ENCODE measurements around the gene DNAJB7. TPM values are rescaled to one million over a fixed set of nuclear protein-coding genes. Genes with fewer than 3 reads are reported as not detected.
"Not testable (repeated sequence)": the region's sequence is repeated elsewhere in the genome, so short reads cannot be mapped to it uniquely, and the experiment has no call there.

Gene DNAJB7
- not detected for total RNA-seq

GRCh38 chr22:40862013-40862412 is at the start of gene DNAJB7:
TSS of gene DNAJB7 (minus strand) at chr22:40862113. CDS start at chr22:40861994, 119 bp downstream.
- Mint-ChIP-seq H3K4me3 (no peak within 1 kb of the TSS), H3K27me3 (no peaks in the 10 kb centered on the region), H3K27ac (peak within 1 kb of the TSS in 1 of 2 donors; percentile 6), H3K36me3 (peaks cover 9% of the 10 kb centered on the region), H3K9me3 (no peaks in the 10 kb centered on the region), H3K4me1 (ENCODE audit: low read depth in 2 of 2) (peaks cover 0 to 10% of the 10 kb centered on the region in 2 donors)
- no peak for DNase-seq (ENCODE audit: low spot score)
- ATAC-seq, result no peak

GRCh38 chr22:40908895-40909294 is 47.0 kb upstream of the DNAJB7 start:
- H3K27me3 Mint-ChIP-seq, result no peaks in the 10 kb centered on the region
- H3K4me3 Mint-ChIP-seq, result no peak overlapping the region
- ATAC-seq (no peak), DNase-seq (ENCODE audit: low spot score) (no peak)
- H3K9me3 Mint-ChIP-seq, result no peaks in the 10 kb centered on the region
- peaks cover 4% of the 10 kb centered on the region for H3K36me3 Mint-ChIP-seq
- no peaks in the 10 kb centered on the region for H3K4me1 Mint-ChIP-seq (ENCODE audit: low read depth in 2 of 2)
- no peak overlapping the region for H3K27ac Mint-ChIP-seq

DNA sequence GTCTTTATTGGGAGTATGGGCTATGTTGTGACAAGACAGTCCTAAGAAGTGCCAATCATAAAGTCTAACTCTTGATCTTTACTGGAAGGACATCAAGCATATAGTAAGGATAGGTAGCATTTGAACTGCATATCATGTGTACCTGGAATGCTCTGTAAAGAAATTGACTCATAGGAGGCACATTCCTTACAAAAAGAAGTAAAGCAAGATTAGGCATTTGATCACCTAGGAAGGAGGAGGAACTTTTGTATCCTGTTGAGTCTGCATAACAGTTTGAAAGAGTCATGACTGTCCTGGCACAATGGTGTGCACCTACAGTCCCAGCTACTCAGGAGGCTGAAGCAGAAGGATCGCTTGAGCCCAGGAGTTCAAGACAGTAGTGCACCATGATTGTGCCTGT is 42.2 kb upstream of the DNAJB7 start:
- ATAC-seq (no peak), DNase-seq (ENCODE audit: low spot score) (no peak)
- no peaks in the 10 kb centered on the region for H3K9me3 Mint-ChIP-seq
- no peaks in the 10 kb centered on the region for H3K27me3 Mint-ChIP-seq
- H3K4me1 Mint-ChIP-seq (ENCODE audit: low read depth in 2 of 2), result peaks cover 2% of the 10 kb centered on the region in 2 donors
- no peak overlapping the region for H3K27ac Mint-ChIP-seq
- H3K4me3 Mint-ChIP-seq, result no peak overlapping the region
- H3K36me3 Mint-ChIP-seq, result peaks cover 4% of the 10 kb centered on the region

DNA sequence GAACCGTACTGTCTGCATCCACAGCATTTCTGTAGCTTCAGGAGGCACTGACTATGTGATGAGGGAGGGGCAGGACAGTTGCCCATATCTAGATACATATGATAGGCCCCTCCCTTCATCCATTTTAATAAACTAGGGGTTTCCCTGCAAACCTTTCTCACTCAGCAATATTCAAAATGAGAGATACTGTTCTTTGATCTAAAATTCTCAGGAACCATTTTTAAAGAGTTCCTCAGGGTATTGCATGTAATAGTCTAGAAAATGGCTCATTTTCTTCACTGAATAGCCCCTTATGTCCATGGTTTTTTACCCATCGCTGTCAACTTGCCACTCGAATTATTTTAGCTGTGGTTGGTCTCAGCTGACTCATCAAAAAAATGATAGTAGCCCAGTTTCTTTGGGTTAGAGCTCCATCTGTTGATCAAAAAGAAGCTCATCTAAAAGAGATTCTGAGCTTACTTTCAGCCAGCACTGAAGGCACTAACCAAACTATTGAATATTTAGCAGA is 37.0 kb upstream of the DNAJB7 start:
- no peak for DNase-seq (ENCODE audit: low spot score)
- H3K27ac Mint-ChIP-seq, result peak overlapping the region in 1 of 2 donors; percentile 53

DNA sequence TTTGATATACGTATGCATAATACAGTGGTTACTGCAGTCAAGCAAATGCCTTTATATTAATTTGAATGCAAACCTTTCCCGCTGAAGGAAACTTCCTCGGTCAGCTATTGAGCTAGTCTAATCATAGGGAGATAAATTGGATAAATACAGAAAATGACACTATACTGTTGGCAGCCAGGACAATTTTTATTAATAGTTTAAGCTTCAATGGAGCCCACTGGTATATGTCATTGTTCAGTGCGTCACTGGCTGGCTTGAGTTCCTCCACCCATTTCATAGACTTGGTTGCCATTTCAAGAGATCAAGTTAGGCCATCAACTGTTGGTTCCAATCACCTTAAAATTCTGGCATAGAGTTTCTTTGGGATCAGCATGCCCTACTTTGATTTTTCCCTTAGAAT is 32.5 kb upstream of the DNAJB7 start:
- H3K36me3 Mint-ChIP-seq, result no peaks in the 10 kb centered on the region
- ATAC-seq (no peak), DNase-seq (ENCODE audit: low spot score) (no peak)
- no peak overlapping the region for H3K4me3 Mint-ChIP-seq
- H3K27me3 Mint-ChIP-seq, result no peaks in the 10 kb centered on the region
- H3K9me3 Mint-ChIP-seq, result no peaks in the 10 kb centered on the region
- no peak overlapping the region for H3K27ac Mint-ChIP-seq
- H3K4me1 Mint-ChIP-seq (ENCODE audit: low read depth in 2 of 2), result peaks cover 4 to 6% of the 10 kb centered on the region in 2 donors

More for the DNA sequence above, 37.0 kb upstream of the DNAJB7 start:
- H3K27me3 Mint-ChIP-seq, result no peaks in the 10 kb centered on the region
- no peaks in the 10 kb centered on the region for H3K9me3 Mint-ChIP-seq
- H3K4me1 Mint-ChIP-seq (ENCODE audit: low read depth in 2 of 2), result peaks cover 4 to 6% of the 10 kb centered on the region in 2 donors
- H3K36me3 Mint-ChIP-seq, result no peaks in the 10 kb centered on the region
- ATAC-seq, result peak in 1 of 2 donors; percentile 51
- no peak overlapping the region for H3K4me3 Mint-ChIP-seq

DNA sequence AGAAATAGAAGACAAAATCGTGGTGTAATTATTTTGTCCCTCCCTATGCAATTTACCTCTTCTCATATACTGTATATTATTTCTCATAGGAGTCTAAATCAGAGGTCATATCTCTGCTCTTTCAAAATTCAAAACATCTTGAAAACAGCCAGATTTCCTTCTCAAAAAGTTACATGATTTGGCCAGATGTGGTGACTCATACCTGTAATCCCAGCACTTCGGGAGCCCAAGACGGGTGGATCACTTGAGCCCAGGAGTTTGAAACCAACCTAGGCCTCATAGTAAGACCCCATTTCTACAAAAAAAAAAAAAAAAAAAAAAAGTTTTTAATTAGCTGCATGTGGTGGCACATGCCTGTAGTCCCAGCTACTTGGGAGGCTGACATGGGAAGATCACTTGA is 29.0 kb upstream of the DNAJB7 start:
- Mint-ChIP-seq H3K9me3 (no peaks in the 10 kb centered on the region), H3K27me3 (no peaks in the 10 kb centered on the region), H3K36me3 (peaks cover 5% of the 10 kb centered on the region), H3K4me3 (no peak overlapping the region), H3K27ac (no peak overlapping the region), H3K4me1 (ENCODE audit: low read depth in 2 of 2) (no peaks in the 10 kb centered on the region)
- ATAC-seq (no peak), DNase-seq (ENCODE audit: low spot score) (no peak)

DNA sequence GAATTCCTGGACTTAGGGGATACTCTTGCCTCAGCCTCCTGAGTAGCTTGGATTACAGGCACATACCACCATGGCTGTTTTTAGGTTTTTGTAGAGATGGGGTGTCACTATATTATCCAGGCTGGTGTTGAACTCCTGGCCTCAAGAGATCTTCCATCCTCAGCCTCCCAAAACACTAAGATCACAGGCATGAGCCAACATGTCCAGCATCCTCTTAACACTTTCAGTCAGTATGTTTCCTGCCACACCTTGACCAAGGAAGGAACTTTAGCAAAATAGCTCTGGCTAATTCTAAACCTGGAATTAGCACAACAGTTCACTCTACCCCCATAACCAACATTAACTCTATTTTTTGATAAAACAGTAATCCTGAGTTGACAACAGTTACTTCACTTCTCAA is 27.2 kb upstream of the DNAJB7 start:
- H3K9me3 Mint-ChIP-seq, result no peaks in the 10 kb centered on the region

DNA sequence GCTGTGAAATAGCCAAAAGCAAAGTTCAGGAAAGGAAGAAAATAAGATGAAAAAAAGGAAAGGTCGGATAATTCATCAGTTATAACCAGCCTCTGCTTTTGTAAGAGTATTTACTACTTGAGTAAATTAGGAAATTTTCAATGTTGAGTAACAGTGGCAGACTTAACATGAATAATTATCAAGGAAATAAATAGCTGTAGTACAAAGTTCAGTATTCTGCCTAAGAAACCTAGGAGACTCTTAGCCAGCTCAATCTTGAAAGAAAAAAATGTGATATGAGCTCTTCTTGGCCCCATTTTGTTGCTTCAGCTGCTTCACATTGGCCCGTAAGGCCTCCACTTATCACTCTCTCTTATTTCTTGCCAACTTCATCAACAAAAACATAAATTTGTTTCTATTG is 17.0 kb upstream of the DNAJB7 start:
- no peak overlapping the region for H3K27ac Mint-ChIP-seq
- H3K9me3 Mint-ChIP-seq, result no peaks in the 10 kb centered on the region
- no peak for DNase-seq (ENCODE audit: low spot score)
- no peaks in the 10 kb centered on the region for H3K27me3 Mint-ChIP-seq
- no peak overlapping the region for H3K4me3 Mint-ChIP-seq
- no peak for ATAC-seq
- H3K4me1 Mint-ChIP-seq (ENCODE audit: low read depth in 2 of 2), result no peaks in the 10 kb centered on the region
- H3K36me3 Mint-ChIP-seq, result no peaks in the 10 kb centered on the region

More for the DNA sequence above, 27.2 kb upstream of the DNAJB7 start:
- Mint-ChIP-seq H3K4me1 (ENCODE audit: low read depth in 2 of 2) (no peaks in the 10 kb centered on the region), H3K4me3 (no peak overlapping the region), H3K27ac (no peak overlapping the region), H3K36me3 (peaks cover 5% of the 10 kb centered on the region), H3K27me3 (no peaks in the 10 kb centered on the region)
- no peak for ATAC-seq
- DNase-seq (ENCODE audit: low spot score), result no peak

DNA sequence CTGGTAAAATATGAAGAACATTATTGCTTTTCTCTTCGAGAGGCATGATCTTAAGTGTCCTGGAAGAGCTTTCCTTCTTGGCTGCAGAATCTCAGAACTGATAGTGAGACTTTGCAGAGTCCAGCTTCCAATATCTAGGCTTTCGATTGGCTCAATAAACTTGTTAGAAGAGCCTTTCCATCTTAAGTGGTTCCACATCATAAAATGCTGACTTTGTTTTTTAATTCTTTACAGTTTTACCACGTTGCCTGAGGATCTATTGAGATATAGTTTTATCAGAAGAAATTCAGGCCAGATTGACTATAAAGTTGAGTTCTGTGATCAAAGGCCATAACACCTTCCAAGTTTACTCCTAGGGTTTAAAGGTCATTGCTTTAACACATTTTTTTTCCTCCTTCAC is 15.6 kb upstream of the DNAJB7 start:
- no peaks in the 10 kb centered on the region for H3K9me3 Mint-ChIP-seq
- ATAC-seq, result no peak

GRCh38 chr22:40876907-40877306 is 15.0 kb upstream of the DNAJB7 start:
- DNase-seq (ENCODE audit: low spot score) (no peak), ATAC-seq (no peak)
- no peak overlapping the region for H3K27ac Mint-ChIP-seq
- H3K4me1 Mint-ChIP-seq (ENCODE audit: low read depth in 2 of 2), result no peaks in the 10 kb centered on the region
- no peaks in the 10 kb centered on the region for H3K9me3 Mint-ChIP-seq
- no peaks in the 10 kb centered on the region for H3K36me3 Mint-ChIP-seq
- H3K27me3 Mint-ChIP-seq, result no peaks in the 10 kb centered on the region
- no peak overlapping the region for H3K4me3 Mint-ChIP-seq

More for the DNA sequence above, 15.6 kb upstream of the DNAJB7 start:
- no peak for DNase-seq (ENCODE audit: low spot score)
- Mint-ChIP-seq H3K27me3 (no peaks in the 10 kb centered on the region), H3K4me1 (ENCODE audit: low read depth in 2 of 2) (no peaks in the 10 kb centered on the region), H3K27ac (no peak overlapping the region), H3K36me3 (no peaks in the 10 kb centered on the region), H3K4me3 (no peak overlapping the region)

DNA sequence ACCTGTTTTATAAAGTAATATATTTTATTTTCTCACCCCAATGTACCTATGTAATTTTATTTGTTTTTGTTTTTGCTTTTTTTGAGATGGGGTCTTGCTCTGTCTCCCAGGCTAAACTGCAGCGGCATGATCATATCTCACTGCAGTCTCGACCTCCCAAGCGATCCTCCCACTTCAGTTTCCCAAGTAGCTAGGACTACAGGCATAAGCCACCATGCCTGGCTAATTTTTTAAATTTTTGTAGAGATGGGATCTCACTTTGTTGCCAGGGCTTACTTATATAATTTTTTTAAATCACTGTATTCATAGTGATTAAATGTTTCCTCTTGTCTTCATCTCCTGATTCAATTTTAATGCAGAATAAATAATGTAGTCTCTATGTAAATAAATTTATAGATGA is 13.2 kb upstream of the DNAJB7 start:
- no peak overlapping the region for H3K27ac Mint-ChIP-seq
- no peak for DNase-seq (ENCODE audit: low spot score)
- H3K4me1 Mint-ChIP-seq (ENCODE audit: low read depth in 2 of 2), result no peaks in the 10 kb centered on the region
- no peak overlapping the region for H3K4me3 Mint-ChIP-seq
- no peaks in the 10 kb centered on the region for H3K9me3 Mint-ChIP-seq
- peaks cover 5% of the 10 kb centered on the region for H3K36me3 Mint-ChIP-seq
- ATAC-seq, result no peak
- H3K27me3 Mint-ChIP-seq, result no peaks in the 10 kb centered on the region

DNA sequence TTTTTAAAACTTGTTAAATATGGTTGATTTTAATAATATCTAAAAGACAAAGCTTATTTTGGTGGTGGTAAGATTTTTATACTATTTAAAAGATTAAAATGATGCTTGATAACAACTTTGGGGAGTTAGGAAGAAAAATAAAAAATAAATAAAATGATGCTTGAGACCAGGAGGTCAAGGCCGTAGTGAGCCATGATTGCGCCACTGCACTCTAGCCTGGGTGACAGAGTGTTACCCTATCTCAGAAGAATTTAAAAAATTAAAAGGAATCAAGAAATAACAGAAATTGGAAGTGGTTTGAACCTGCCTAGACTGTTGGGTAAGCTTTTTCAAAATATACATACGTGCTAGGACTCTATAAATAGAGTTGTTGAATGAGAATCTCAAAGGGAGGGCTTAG is 12.1 kb upstream of the DNAJB7 start:
- ATAC-seq, result no peak
- Mint-ChIP-seq H3K27me3 (no peaks in the 10 kb centered on the region), H3K36me3 (peaks cover 6% of the 10 kb centered on the region), H3K9me3 (no peaks in the 10 kb centered on the region), H3K4me3 (no peak overlapping the region), H3K27ac (no peak overlapping the region), H3K4me1 (ENCODE audit: low read depth in 2 of 2) (no peaks in the 10 kb centered on the region)
- DNase-seq (ENCODE audit: low spot score), result no peak

DNA sequence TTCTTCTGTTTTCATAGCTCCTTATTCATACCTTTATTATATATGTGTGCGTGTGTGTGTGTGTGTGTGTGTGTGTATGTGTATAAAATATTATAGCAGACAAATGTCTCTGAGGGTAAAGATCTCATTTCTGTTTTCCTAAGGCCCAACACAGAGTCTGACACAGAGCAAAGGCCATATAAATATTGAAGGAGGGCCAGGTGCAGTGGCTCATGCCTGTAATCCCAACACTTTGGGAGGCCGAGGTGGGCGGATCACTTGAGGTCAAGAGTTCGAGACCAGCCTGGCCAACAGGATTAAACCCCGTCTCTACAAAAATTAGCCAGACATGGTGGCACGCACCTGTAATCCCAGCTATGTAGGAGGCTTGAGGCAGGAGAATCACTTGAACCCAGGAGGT is 6.5 kb upstream of the DNAJB7 start:
- H3K27me3 Mint-ChIP-seq; H3K9me3 Mint-ChIP-seq; H3K4me3 Mint-ChIP-seq; DNase-seq (ENCODE audit: low spot score); H3K27ac Mint-ChIP-seq; H3K36me3 Mint-ChIP-seq; H3K4me1 Mint-ChIP-seq (ENCODE audit: low read depth in 2 of 2); ATAC-seq: not testable (repeated sequence)

DNA sequence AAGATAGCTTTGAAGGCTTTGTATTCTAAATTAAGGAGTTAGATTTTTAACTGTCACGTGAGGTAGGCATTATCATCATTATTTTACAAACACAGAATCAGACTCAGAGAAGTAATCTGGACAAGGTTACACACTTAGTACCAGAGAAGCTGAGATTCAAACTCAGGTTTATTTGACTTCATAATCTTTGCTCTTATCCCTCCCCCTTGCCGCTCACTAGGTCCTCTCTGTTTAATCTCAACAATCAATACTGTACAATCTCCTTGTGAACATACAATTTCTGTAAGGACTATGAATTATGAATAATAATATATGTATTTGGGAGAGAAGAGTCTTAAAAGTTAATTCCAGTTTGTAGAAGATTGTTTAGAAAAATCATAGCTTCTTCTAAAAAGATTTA is 5.2 kb upstream of the DNAJB7 start:
- Mint-ChIP-seq H3K36me3 (peaks cover 6% of the 10 kb centered on the region), H3K4me1 (ENCODE audit: low read depth in 2 of 2) (peaks cover 0 to 2% of the 10 kb centered on the region in 2 donors), H3K27me3 (no peaks in the 10 kb centered on the region), H3K27ac (no peak overlapping the region), H3K9me3 (no peaks in the 10 kb centered on the region), H3K4me3 (no peak overlapping the region)
- DNase-seq (ENCODE audit: low spot score) (no peak), ATAC-seq (no peak)

DNA sequence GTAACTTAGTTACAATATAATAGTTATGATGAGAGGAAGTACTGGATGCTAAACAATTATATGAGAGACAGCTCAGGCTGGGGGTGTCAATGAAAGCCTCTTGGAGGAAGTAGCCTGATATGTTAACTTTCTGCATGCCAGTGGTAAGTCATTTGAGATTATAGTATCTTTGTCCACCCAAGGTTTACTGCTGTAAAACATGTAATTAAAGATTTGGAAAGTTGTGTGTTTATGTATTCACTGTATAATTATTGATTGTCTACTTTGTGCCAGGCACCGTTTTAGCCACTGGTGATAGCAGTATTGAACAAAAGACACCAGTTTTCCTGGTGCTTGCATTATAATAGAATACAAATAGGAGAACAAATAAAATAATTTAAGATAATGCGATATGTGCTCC is 624 bp upstream of the DNAJB7 start:
- Mint-ChIP-seq H3K4me1 (ENCODE audit: low read depth in 2 of 2) (peaks cover 0 to 5% of the 10 kb centered on the region in 2 donors), H3K27ac (no peak overlapping the region)

More for the DNA sequence above, 624 bp upstream of the DNAJB7 start:
- Mint-ChIP-seq H3K27me3 (no peaks in the 10 kb centered on the region), H3K4me3 (no peak overlapping the region), H3K36me3 (peaks cover 9% of the 10 kb centered on the region), H3K9me3 (no peaks in the 10 kb centered on the region)
- DNase-seq (ENCODE audit: low spot score) (no peak), ATAC-seq (no peak)
